Measurements from ENCODE around the gene KRTAP12-1.
A peak's percentile ranks its signal among the peaks of the same experiment; 100 is the strongest.
"Not testable (repeated sequence)": the region's sequence is repeated elsewhere in the genome, so short reads cannot be mapped to it uniquely, and the experiment has no call there.

KRTAP12-1 gene

GRCh38 chr21:44697172-44697810 is 15.3 kb upstream of the KRTAP12-1 start, which contains the start of gene KRTAP10-12:
KRTAP10-12 (plus strand) TSS chr21:44697172; CDS start chr21:44697202, 30 bp downstream.
- DNase-seq, result peak; percentile 2

GRCh38 chr21:44696572-44696971 is 14.6 kb upstream of the KRTAP12-1 start:
- peak; percentile 46 for DNase-seq

- DNase-seq, result peak; percentile 49
Observed at GRCh38 chr21:44695641-44696040, 13.7 kb upstream of the KRTAP12-1 start.

GRCh38 chr21:44695184-44695583 is 13.2 kb upstream of the KRTAP12-1 start:
- peak; percentile 34 for DNase-seq

- peak; percentile 33 for DNase-seq
Observed at GRCh38 chr21:44694776-44695175, 12.8 kb upstream of the KRTAP12-1 start.

- no peak for DNase-seq
Observed at GRCh38 chr21:44692798-44693512, 11.0 kb upstream of the KRTAP12-1 start.

- no peak for DNase-seq
Observed at GRCh38 chr21:44691686-44692085, 9.7 kb upstream of the KRTAP12-1 start.

- not testable (repeated sequence) for DNase-seq
Observed at GRCh38 chr21:44689740-44690139, 7.8 kb upstream of the KRTAP12-1 start.

GRCh38 chr21:44687671-44688070 is 5.7 kb upstream of the KRTAP12-1 start:
- peak; percentile 16 for DNase-seq

- DNase-seq, result peak; percentile 34
Observed at GRCh38 chr21:44686843-44687561, 5.0 kb upstream of the KRTAP12-1 start.

- DNase-seq, result peak; percentile 59
Observed at GRCh38 chr21:44686000-44686781, 4.2 kb upstream of the KRTAP12-1 start.

- DNase-seq, result peak; percentile 51
Observed at GRCh38 chr21:44685050-44685449, 3.1 kb upstream of the KRTAP12-1 start.

GRCh38 chr21:44684483-44684882 is 2.5 kb upstream of the KRTAP12-1 start:
- DNase-seq, result peak; percentile 13

- DNase-seq, result peak; percentile 27
Observed at GRCh38 chr21:44684077-44684476, 2.1 kb upstream of the KRTAP12-1 start.

- DNase-seq, result peak; percentile 22
Observed at GRCh38 chr21:44682580-44683151, 703 bp upstream of the KRTAP12-1 start.

GRCh38 chr21:44681152-44681551 is 811 bp downstream of the KRTAP12-1 start:
- DNase-seq, result peak; percentile 43

GRCh38 chr21:44677881-44678280 is 4.1 kb downstream of the KRTAP12-1 start:
- peak; percentile 13 for DNase-seq

- DNase-seq, result no peak
Observed at GRCh38 chr21:44671911-44672310, 10.1 kb downstream of the KRTAP12-1 start.

- peak; percentile 38 for DNase-seq
Observed at GRCh38 chr21:44670642-44671432, 11.1 kb downstream of the KRTAP12-1 start.

- no peak for DNase-seq
Observed at GRCh38 chr21:44667612-44668011, 14.4 kb downstream of the KRTAP12-1 start.
